ENCODE results near the gene MT1G. TPM values are rescaled to one million over a fixed set of nuclear protein-coding genes. Genes with fewer than 3 reads are reported as not detected.
A peak's percentile ranks its signal among the peaks of the same experiment; 100 is the strongest.

Gene MT1G
- polyA plus RNA-seq, 2 of the 4 experiments (the other 2 are of a cell fraction), result not detected

DNA sequence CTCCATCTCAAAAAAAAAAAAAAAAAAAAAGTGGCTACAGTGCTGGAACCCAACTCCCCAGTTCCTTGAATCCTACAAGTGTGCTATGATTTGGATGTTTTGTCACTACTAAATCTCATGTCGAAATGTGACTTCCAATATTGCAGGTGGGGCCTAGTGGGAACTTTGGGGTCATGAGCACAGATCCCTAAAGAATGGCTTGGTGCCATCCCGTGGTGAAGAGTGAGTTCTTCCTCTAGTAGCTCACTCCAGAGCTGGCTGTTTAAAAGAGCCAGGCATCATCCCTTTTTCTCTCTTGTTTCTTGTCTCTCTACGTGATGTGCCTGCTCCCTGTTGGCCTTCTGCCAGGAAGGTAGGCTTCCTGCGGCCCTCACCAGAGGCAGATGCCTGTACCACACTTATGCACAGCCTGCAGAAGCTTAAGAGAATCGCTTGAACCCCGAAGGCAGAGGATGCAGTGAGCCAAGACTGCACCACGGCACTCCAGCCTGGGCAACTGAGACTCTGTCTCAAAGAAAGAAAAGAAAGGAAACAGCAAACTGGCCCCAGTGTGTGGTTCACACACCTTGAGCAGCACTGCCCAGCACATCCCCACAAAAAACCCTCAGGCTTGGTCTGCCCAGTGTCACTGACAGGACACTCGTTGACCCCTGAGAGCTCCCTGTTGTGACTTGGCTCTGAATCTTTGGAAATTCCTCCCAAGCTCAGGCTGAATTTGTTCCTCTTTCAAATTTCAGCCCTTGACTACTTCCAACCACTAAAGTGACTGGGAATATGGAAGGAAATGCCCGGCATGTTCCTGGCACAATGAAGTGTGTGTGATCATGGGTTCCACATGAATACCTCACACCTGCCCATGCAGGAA is 39.1 kb downstream of the MT1G start:
- CTCF ChIA-PET, result interaction anchor here (1.1 to 1.7 kb wide), 3 partner anchors 11 to 115 kb away, joined by 3 to 5 read pairs (median 5); no protein-coding TSS in a partner anchor
- peaks cover 14% of the 10 kb centered on the region for H3K4me1 ChIP-seq
- no peaks in the 10 kb centered on the region for H3K9me3 ChIP-seq
- FAIRE-seq (no peak), ATAC-seq (no peak), DNase-seq (ENCODE audit: low read depth in 1 of 2, low spot score in 1 of 2) (no peak)
- H3K4me2 ChIP-seq, result no peak overlapping the region
- H3K4me3 ChIP-seq, result no peak overlapping the region
- WGBS (ENCODE audit: missing lambda C conversion rate), result 75% methylated on average over 9 of the region's 9 CpGs
- H3K27ac ChIP-seq, result peak overlapping the region in 1 of 2 experiments; percentile 86; a peak in 3 of 6 replicates
- POLR2A ChIA-PET, result interaction anchor here (0.7 kb wide), 1 partner anchor 20 kb away, joined by 3 read pairs; the partner anchor contains the start of gene MT2A
- TF ChIP-seq, protein P1, sequence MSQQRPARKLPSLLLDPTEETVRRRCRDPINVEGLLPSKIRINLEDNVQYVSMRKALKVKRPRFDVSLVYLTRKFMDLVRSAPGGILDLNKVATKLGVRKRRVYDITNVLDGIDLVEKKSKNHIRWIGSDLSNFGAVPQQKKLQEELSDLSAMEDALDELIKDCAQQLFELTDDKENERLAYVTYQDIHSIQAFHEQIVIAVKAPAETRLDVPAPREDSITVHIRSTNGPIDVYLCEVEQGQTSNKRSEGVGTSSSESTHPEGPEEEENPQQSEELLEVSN (IDR thresholded peaks at IDR 0.05; ENCODE audit: borderline replicate concordance, low read depth), result no peak
- TF ChIP-seq KDM5A (IDR thresholded peaks at IDR 0.05), result no peak
- TF ChIP-seq RARB (CRISPR knock-in tag; IDR thresholded peaks at IDR 0.05), result no peak
- TF ChIP-seq CHD2 (IDR thresholded peaks at IDR 0.05; ENCODE audit: low read length, partially characterized antibody), result no peak
- TF ChIP-seq, protein P2, sequence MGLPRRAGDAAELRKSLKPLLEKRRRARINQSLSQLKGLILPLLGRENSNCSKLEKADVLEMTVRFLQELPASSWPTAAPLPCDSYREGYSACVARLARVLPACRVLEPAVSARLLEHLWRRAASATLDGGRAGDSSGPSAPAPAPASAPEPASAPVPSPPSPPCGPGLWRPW (IDR thresholded peaks at IDR 0.05), result no peak
- TF ChIP-seq NPAS2 (CRISPR knock-in tag; IDR thresholded peaks at IDR 0.05; ENCODE audit: borderline replicate concordance), result no peak
- TF ChIP-seq MAFK (IDR thresholded peaks at IDR 0.05; ENCODE audit: partially characterized antibody), result no peak
- no peak for TF ChIP-seq ZFP36 (IDR thresholded peaks at IDR 0.05; ENCODE audit: borderline replicate concordance, partially characterized antibody)

DNA sequence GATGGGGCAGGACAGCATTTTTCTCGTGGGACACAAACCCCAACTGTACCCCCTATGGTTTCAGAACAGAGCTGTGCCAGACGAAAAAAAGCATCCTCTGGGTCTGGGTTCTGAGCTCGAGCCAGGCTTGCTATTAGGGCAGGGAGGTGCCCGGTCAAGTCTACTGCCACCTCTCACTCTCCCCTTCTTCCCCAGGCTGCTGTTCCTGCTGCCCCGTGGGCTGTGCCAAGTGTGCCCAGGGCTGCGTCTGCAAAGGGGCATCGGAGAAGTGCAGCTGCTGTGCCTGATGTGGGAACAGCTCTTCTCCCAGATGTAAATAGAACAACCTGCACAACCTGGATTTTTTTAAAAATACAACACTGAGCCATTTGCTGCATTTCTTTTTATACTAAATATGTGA is 41.2 kb downstream of the MT1G start:
- Histone ChIP-seq H3K4me1 (peaks cover 14% of the 10 kb centered on the region), H3K27ac (peak overlapping the region; percentile 72 to 86), H3K9me3 (no peaks in the 10 kb centered on the region), H3K4me3 (no peak overlapping the region), H3K4me2 (peak overlapping the region; percentile 65)
- DNase-seq (ENCODE audit: low read depth in 1 of 2, low spot score in 1 of 2) (no peak), ATAC-seq (peak in 1 of 2 experiments; percentile 41; a peak in 3 of 6 replicates), FAIRE-seq (no peak)
- ChIA-PET POLR2A (interaction anchor here (0.9 to 1.7 kb wide), 2 partner anchors 15 to 18 kb away, joined by 3 to 19 read pairs; partner anchors contain the start of gene MT2A), CTCF (interaction anchor here (0.8 to 5.3 kb wide), 4 partner anchors 16 to 23 kb away, joined by 3 to 18 read pairs (median 4); partner anchors contain the start of gene MT2A)
- TF ChIP-seq EP300 (IDR thresholded peaks at IDR 0.05), result no peak
- 80% methylated on average over 7 of the region's 7 CpGs for WGBS (ENCODE audit: missing lambda C conversion rate)

DNA sequence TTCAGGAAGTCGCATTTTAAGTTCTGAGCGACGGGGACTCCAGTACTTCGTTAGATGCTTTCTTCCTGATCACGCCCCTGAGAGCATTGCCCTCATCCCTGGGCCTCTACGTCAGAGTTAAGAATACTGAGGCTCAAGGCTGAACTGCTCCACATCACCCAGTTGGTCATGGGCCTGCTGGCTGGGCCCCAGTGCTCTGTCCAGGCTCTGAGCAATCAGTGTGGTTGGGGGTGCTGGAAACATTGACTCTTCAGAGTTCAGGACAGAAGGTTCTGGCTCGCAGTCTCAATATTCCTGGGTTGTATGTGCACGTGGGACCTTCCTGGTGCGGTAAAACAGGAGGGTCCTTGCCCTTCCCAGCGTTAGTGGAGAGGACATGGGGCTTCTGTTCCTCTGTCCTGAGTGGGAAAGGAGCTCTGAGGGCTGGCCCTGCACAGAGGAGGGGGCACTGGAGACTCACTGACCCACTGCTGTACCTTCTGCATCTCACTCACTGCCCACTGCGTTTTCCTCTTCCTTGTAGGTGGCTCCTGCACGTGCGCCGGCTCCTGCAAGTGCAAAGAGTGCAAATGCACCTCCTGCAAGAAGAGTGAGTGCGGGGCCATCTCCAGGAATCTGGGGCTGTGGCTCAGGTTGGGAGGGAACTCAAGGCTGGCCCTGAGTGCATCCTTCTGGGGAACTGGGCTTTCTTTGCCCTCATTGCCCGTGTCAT is 41.8 kb downstream of the MT1G start:
- Histone ChIP-seq H3K4me3 (no peak overlapping the region), H3K4me1 (peaks cover 14% of the 10 kb centered on the region), H3K27ac (peak overlapping the region in 1 of 2 experiments; percentile 86; a peak in 4 of 6 replicates), H3K4me2 (no peak overlapping the region), H3K9me3 (no peaks in the 10 kb centered on the region)
- ATAC-seq, result peak; percentile 15 to 22; a peak in 2 of 6 replicates
- POLR2A ChIA-PET, result interaction anchor here (1.7 kb wide), 1 partner anchor 17 kb away, joined by 19 read pairs; the partner anchor contains the start of gene MT2A
- WGBS (ENCODE audit: missing lambda C conversion rate), result 91% methylated on average over 16 of the region's 16 CpGs
- FAIRE-seq, result no peak
- CTCF ChIA-PET, result interaction anchor here (0.8 to 5.3 kb wide), 7 partner anchors 13 to 112 kb away, joined by 3 to 18 read pairs (median 3); partner anchors contain the start of gene MT1A
- DNase-seq (ENCODE audit: low read depth in 1 of 2, low spot score in 1 of 2), result no peak
- TF ChIP-seq, protein P3, sequence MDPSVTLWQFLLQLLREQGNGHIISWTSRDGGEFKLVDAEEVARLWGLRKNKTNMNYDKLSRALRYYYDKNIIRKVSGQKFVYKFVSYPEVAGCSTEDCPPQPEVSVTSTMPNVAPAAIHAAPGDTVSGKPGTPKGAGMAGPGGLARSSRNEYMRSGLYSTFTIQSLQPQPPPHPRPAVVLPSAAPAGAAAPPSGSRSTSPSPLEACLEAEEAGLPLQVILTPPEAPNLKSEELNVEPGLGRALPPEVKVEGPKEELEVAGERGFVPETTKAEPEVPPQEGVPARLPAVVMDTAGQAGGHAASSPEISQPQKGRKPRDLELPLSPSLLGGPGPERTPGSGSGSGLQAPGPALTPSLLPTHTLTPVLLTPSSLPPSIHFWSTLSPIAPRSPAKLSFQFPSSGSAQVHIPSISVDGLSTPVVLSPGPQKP (IDR thresholded peaks at IDR 0.05; ENCODE audit: low read depth, low read length), result no peak
- TF ChIP-seq FOSB (CRISPR knock-in tag; IDR thresholded peaks at IDR 0.05) (no peak), FOXS1 (CRISPR knock-in tag; IDR thresholded peaks at IDR 0.05) (no peak), RCOR1 (IDR thresholded peaks at IDR 0.05; ENCODE audit: low read depth, low read length) (no peak), ZNF302 (CRISPR knock-in tag; IDR thresholded peaks at IDR 0.05) (no peak), ZFP36 (IDR thresholded peaks at IDR 0.05; ENCODE audit: borderline replicate concordance, partially characterized antibody) (no peak), MAZ (IDR thresholded peaks at IDR 0.05; ENCODE audit: borderline replicate concordance, low read depth, low read length) (no peak), HOXA7 (CRISPR knock-in tag; IDR thresholded peaks at IDR 0.05) (no peak), CBX2 (IDR thresholded peaks at IDR 0.05; ENCODE audit: borderline replicate concordance, low read depth) (no peak), CBX8 (IDR thresholded peaks at IDR 0.05) (no peak), RNF2 (IDR thresholded peaks at IDR 0.05; ENCODE audit: borderline replicate concordance, low read depth) (no peak), EHMT2 (IDR thresholded peaks at IDR 0.05; ENCODE audit: low read depth) (no peak), RFX5 (IDR thresholded peaks at IDR 0.05) (no peak)
- TF ChIP-seq, protein P4, sequence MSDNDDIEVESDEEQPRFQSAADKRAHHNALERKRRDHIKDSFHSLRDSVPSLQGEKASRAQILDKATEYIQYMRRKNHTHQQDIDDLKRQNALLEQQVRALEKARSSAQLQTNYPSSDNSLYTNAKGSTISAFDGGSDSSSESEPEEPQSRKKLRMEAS (IDR thresholded peaks at IDR 0.05), result no peak
- TF ChIP-seq, protein P5, sequence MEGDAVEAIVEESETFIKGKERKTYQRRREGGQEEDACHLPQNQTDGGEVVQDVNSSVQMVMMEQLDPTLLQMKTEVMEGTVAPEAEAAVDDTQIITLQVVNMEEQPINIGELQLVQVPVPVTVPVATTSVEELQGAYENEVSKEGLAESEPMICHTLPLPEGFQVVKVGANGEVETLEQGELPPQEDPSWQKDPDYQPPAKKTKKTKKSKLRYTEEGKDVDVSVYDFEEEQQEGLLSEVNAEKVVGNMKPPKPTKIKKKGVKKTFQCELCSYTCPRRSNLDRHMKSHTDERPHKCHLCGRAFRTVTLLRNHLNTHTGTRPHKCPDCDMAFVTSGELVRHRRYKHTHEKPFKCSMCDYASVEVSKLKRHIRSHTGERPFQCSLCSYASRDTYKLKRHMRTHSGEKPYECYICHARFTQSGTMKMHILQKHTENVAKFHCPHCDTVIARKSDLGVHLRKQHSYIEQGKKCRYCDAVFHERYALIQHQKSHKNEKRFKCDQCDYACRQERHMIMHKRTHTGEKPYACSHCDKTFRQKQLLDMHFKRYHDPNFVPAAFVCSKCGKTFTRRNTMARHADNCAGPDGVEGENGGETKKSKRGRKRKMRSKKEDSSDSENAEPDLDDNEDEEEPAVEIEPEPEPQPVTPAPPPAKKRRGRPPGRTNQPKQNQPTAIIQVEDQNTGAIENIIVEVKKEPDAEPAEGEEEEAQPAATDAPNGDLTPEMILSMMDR (IDR thresholded peaks at IDR 0.05), result no peak
- TF ChIP-seq, protein P6, sequence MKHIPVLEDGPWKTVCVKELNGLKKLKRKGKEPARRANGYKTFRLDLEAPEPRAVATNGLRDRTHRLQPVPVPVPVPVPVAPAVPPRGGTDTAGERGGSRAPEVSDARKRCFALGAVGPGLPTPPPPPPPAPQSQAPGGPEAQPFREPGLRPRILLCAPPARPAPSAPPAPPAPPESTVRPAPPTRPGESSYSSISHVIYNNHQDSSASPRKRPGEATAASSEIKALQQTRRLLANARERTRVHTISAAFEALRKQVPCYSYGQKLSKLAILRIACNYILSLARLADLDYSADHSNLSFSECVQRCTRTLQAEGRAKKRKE (CRISPR knock-in tag; IDR thresholded peaks at IDR 0.05; ENCODE audit: low read depth), result no peak
- TF ChIP-seq, protein P2 (IDR thresholded peaks at IDR 0.05), result no peak

All from A549 (cell line).